HG03378 (cell line): ENCODE measurements around the gene ADCY1.

Experiments used
- ATAC-seq: cut with Tn5 transposase; IDR thresholded peaks from one replicate; pipeline ENCODE4 v1.9.1; 2021; ENCODE audit warnings: mild to moderate bottlenecking, moderate library complexity; ENCODE audit not compliant: unreplicated experiment

ADCY1 gene

GRCh38 chr7:45689011-45689796, 115.0 kb downstream of the ADCY1 start:
- ATAC-seq, result no peak

- ATAC-seq, result no peak
Observed at GRCh38 chr7:45689797-45690761, 115.9 kb downstream of the ADCY1 start.

GRCh38 chr7:45690762-45691150, 116.6 kb downstream of the ADCY1 start:
- no peak for ATAC-seq

- ATAC-seq, result no peak
Observed at GRCh38 chr7:45691155-45691656, 117.0 kb downstream of the ADCY1 start.

GRCh38 chr7:45692031-45692430, 117.9 kb downstream of the ADCY1 start:
- no peak for ATAC-seq

- no peak for ATAC-seq
Observed at GRCh38 chr7:45695249-45695995, 121.3 kb downstream of the ADCY1 start.

GRCh38 chr7:45696476-45696875, 122.3 kb downstream of the ADCY1 start:
- no peak for ATAC-seq

GRCh38 chr7:45697576-45698136, 123.5 kb downstream of the ADCY1 start:
- ATAC-seq, result no peak

- ATAC-seq, result no peak
Observed at GRCh38 chr7:45698303-45699014, 124.3 kb downstream of the ADCY1 start.

- no peak for ATAC-seq
Observed at GRCh38 chr7:45699015-45699309, 124.8 kb downstream of the ADCY1 start.

- ATAC-seq, result no peak
Observed at GRCh38 chr7:45699726-45700390, 125.7 kb downstream of the ADCY1 start.

- ATAC-seq, result no peak
Observed at GRCh38 chr7:45700556-45700955, 126.4 kb downstream of the ADCY1 start.

- ATAC-seq, result no peak
Observed at GRCh38 chr7:45701701-45702510, 127.7 kb downstream of the ADCY1 start.

- no peak for ATAC-seq
Observed at GRCh38 chr7:45702751-45703150, 128.6 kb downstream of the ADCY1 start.

- no peak for ATAC-seq
Observed at GRCh38 chr7:45703373-45703821, 129.2 kb downstream of the ADCY1 start.

GRCh38 chr7:45703911-45704682, 129.9 kb downstream of the ADCY1 start:
- ATAC-seq, result no peak

- no peak for ATAC-seq
Observed at GRCh38 chr7:45704683-45705016, 130.5 kb downstream of the ADCY1 start.
